ENCODE measurements around the gene OCA2.

Gene OCA2

DNA sequence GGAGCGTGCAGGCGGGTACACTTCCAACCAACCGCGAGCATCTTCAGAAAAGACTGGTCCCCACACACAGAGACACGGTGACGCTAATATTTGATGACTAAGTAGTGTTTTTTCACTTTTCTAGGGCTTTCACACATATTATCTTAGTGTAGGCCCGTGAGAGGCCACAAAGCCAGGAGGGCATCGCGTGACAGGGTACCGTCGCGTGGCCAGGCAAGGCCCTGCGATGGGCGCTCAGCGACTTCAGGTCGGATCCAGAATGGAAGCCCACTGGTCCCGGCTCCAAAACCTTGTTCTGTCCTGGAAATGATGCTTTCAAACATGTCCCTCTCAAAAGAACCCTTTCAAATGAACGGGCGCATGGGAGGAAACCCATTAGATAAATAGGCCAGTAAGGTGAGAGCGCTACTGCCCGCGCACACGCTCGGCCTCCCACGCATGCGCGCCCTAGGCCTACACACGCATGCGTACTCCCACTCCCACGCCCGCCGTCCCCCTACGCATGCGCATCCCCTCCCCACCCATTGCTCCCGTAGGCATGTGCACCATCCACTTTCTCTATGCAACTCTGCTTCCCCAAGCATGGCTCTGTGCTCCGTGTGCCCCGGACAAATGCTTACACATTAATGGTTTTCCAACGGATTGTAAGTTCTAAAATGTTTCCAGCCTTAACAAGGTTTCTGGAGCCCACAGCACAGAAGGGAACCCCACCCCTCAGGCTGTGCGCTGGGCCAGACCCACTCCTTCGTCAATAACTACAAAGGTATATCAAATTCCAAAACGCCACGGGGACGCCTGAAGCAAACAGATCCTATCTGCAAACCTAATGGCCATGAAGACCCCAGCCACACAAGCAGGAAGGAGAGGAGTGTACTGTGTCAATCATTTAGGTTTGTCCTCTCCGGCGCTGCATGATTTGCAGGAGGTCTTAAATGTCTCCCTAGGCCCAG is 72.1 kb downstream of the OCA2 start:
- H3K4me1 ChIP-seq (ENCODE audit: insufficient read depth, low read length), result no peaks in the 10 kb centered on the region
- H3K36me3 ChIP-seq (ENCODE audit: insufficient read depth, low read length), result no peaks in the 10 kb centered on the region
- H3K4me3 ChIP-seq (ENCODE audit: low read length), result no peak overlapping the region
- H2AFZ ChIP-seq (ENCODE audit: low read depth, low read length), result no peak overlapping the region
- no peaks in the 10 kb centered on the region for H3K9me3 ChIP-seq (ENCODE audit: low read length)
- H3K27me3 ChIP-seq (ENCODE audit: insufficient read depth, low read length), result peaks cover 7% of the 10 kb centered on the region

DNA sequence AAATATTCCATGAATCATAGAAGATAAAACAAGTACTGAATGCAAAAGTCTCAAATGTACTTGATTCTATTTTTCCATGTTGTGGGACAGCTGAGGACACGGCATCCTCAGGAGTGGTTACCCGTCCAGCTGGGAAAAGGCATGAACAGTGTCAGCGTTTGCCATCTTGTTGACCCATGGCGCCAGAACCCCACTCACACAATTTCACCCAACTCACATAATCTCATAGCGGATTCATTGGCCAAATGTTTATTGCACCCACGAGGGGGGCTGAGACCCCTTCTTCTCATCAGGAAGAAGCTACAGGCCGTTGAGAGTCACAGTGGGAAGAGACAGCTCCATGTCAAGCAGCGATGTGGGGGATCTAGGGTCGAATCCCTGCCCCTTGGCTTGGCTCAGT is 72.9 kb downstream of the OCA2 start:
- Histone ChIP-seq H3K36me3 (ENCODE audit: insufficient read depth, low read length) (no peaks in the 10 kb centered on the region), H3K9me3 (ENCODE audit: low read length) (no peaks in the 10 kb centered on the region), H2AFZ (ENCODE audit: low read depth, low read length) (no peak overlapping the region), H3K4me3 (ENCODE audit: low read length) (no peak overlapping the region), H3K27me3 (ENCODE audit: insufficient read depth, low read length) (peaks cover 7% of the 10 kb centered on the region), H3K4me1 (ENCODE audit: insufficient read depth, low read length) (no peaks in the 10 kb centered on the region)

DNA sequence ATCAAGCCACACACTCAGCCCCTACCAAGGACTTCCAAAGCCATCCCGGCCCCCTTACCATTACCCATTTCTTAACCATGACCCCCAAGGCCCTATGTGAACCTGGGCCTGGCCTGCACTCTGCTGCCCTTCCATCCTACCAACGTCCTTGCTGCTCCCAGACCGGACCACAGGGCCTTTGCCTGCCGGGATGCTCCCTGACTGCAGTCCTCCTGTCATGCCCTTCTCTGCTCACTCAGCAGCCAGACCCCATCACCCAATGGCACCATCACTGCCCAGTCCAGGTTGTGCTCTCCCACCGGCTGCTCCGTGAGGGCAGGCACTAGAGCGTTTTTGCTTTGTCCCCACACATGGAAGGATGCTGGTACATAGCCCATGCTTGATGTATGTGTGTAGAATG is 73.7 kb downstream of the OCA2 start:
- Histone ChIP-seq H3K27me3 (ENCODE audit: insufficient read depth, low read length) (peaks cover 7% of the 10 kb centered on the region), H3K36me3 (ENCODE audit: insufficient read depth, low read length) (no peaks in the 10 kb centered on the region), H2AFZ (ENCODE audit: low read depth, low read length) (no peak overlapping the region), H3K4me1 (ENCODE audit: insufficient read depth, low read length) (no peaks in the 10 kb centered on the region), H3K9me3 (ENCODE audit: low read length) (no peaks in the 10 kb centered on the region), H3K4me3 (ENCODE audit: low read length) (no peak overlapping the region)

DNA sequence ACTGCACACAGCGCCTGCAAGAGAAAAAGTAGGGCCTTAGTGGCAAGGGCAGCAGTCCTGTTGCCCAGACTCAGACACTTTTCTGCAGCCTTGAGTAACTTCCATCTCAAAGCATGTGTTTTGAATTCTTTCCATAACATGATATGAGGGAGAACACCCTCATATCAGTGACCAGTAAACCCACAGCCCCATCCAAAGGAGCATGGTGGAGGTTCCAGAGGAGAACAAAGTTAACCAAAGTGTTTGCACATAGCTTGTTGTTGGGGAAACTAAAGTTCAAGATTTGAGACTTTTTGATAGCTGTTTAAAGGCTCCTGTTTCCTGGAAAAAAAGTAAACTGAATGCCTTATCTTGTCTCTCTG is 74.2 kb downstream of the OCA2 start:
- Histone ChIP-seq H2AFZ (ENCODE audit: low read depth, low read length) (no peak overlapping the region), H3K9me3 (ENCODE audit: low read length) (no peaks in the 10 kb centered on the region), H3K27me3 (ENCODE audit: insufficient read depth, low read length) (peaks cover 7% of the 10 kb centered on the region), H3K4me3 (ENCODE audit: low read length) (no peak overlapping the region), H3K36me3 (ENCODE audit: insufficient read depth, low read length) (no peaks in the 10 kb centered on the region), H3K4me1 (ENCODE audit: insufficient read depth, low read length) (no peaks in the 10 kb centered on the region)

DNA sequence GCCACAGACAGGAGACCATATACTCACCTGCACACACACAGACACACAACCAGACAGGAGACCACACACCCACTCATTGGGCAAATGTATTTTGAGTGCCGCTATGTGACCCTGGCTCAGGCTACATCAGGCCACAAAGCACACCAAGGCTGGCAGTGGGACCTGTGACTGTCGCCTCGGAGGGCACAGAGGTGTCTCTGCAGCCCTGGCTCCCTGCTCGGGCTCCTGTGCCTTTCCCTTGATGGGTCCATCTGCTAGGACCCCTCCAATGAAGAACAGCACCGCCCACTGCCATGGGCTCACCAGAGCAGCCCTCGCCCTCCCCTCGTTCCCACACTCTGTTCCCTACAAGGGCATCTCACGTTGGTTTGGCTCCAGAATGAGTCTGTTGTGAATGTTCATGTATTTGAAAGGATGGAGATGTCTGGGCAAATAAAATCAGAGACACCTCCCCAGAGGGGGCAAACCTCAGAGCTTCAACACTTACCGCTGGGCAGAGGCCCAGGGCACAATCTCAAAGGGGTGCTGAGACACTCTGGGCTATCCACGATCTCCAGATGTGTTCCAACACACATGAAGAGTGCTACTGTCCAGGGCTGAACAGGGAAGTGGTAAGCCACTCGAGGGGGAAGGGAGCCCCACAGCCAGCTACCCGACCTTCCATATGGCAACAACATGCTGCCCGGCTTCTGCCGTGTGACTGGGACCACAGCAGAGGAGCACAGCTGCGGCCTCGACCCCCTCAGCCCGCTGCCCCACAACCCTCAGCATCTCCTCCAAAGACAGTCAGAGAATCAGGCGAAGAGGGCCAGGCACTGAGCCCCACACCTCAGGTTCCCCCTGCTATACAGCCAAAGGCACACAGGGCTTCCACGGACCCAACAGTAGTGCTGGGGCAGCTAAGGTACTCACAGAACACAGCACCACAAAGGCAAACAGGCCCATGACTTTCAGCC is 74.9 kb downstream of the OCA2 start:
- no peaks in the 10 kb centered on the region for H3K4me1 ChIP-seq (ENCODE audit: insufficient read depth, low read length)
- H3K27me3 ChIP-seq (ENCODE audit: insufficient read depth, low read length), result peaks cover 7% of the 10 kb centered on the region
- H3K4me3 ChIP-seq (ENCODE audit: low read length), result no peak overlapping the region
- H3K9me3 ChIP-seq (ENCODE audit: low read length), result no peaks in the 10 kb centered on the region
- H2AFZ ChIP-seq (ENCODE audit: low read depth, low read length), result no peak overlapping the region
- H3K36me3 ChIP-seq (ENCODE audit: insufficient read depth, low read length), result no peaks in the 10 kb centered on the region

DNA sequence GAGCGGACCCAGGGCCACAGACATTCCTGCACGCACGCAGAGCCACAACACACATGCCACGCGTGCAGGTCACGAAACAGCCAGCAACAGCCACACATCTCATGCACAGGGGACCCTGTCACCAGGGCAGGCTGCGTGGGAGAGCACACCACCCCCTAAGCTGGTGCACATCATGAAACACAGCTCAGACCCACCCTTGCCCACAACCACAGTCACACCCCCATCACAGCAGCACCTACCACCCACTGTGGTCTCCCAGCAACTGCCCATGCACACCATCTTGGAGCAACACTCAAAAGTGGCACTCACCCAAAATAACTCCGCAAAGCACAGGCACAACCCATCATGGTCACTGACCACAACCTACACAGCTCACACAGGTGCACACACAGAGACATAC is 75.7 kb downstream of the OCA2 start:
- Histone ChIP-seq H3K36me3 (ENCODE audit: insufficient read depth, low read length) (no peaks in the 10 kb centered on the region), H2AFZ (ENCODE audit: low read depth, low read length) (no peak overlapping the region), H3K27me3 (ENCODE audit: insufficient read depth, low read length) (peaks cover 7% of the 10 kb centered on the region), H3K9me3 (ENCODE audit: low read length) (no peaks in the 10 kb centered on the region), H3K4me3 (ENCODE audit: low read length) (no peak overlapping the region), H3K4me1 (ENCODE audit: insufficient read depth, low read length) (no peaks in the 10 kb centered on the region)

DNA sequence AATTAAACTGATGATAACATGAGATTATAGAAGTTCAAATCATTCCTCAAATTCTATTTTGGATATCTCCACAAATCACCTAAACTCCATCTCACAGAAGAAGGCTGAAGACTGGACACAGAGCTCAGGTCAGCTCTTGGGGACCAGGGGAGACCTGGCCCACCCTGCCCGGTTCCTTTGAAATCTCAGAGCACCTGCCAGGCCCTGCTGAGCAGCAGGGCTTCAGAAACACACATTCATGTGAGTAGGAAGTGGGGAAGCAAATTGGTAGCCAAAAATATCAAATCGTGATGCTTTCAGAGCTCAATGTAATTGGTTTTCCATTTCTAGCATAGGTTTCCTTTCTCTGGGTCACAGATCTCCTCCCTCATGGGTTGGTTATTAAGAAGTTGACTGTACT is 76.2 kb downstream of the OCA2 start:
- no peak overlapping the region for H3K4me3 ChIP-seq (ENCODE audit: low read length)
- H2AFZ ChIP-seq (ENCODE audit: low read depth, low read length), result no peak overlapping the region
- H3K9me3 ChIP-seq (ENCODE audit: low read length), result no peaks in the 10 kb centered on the region
- no peaks in the 10 kb centered on the region for H3K4me1 ChIP-seq (ENCODE audit: insufficient read depth, low read length)
- H3K36me3 ChIP-seq (ENCODE audit: insufficient read depth, low read length), result no peaks in the 10 kb centered on the region
- H3K27me3 ChIP-seq (ENCODE audit: insufficient read depth, low read length), result peaks cover 7% of the 10 kb centered on the region

DNA sequence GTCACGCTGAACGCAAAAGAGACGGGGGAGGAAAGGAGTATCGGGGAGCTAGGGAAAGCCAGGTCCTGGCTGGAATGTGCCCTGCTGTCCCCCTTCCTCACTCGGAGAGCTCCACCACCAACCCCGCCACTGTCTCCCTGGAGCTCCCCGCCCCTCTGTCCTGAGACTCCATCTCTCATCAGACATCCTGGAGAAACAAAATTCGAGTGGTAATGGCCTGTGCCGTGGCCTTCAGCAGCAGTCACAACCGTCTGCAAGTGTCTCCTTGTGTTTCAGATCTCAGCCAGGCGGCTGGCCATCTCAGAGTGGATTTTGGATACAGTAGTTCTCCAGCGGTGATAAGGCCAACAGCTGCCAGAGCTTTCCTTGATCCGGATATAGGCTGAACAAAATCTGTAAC is 76.9 kb downstream of the OCA2 start:
- H3K4me3 ChIP-seq (ENCODE audit: low read length), result no peak overlapping the region
- no peaks in the 10 kb centered on the region for H3K9me3 ChIP-seq (ENCODE audit: low read length)
- no peak overlapping the region for H2AFZ ChIP-seq (ENCODE audit: low read depth, low read length)
- H3K4me1 ChIP-seq (ENCODE audit: insufficient read depth, low read length), result no peaks in the 10 kb centered on the region
- peaks cover 7% of the 10 kb centered on the region for H3K27me3 ChIP-seq (ENCODE audit: insufficient read depth, low read length)
- no peaks in the 10 kb centered on the region for H3K36me3 ChIP-seq (ENCODE audit: insufficient read depth, low read length)

DNA sequence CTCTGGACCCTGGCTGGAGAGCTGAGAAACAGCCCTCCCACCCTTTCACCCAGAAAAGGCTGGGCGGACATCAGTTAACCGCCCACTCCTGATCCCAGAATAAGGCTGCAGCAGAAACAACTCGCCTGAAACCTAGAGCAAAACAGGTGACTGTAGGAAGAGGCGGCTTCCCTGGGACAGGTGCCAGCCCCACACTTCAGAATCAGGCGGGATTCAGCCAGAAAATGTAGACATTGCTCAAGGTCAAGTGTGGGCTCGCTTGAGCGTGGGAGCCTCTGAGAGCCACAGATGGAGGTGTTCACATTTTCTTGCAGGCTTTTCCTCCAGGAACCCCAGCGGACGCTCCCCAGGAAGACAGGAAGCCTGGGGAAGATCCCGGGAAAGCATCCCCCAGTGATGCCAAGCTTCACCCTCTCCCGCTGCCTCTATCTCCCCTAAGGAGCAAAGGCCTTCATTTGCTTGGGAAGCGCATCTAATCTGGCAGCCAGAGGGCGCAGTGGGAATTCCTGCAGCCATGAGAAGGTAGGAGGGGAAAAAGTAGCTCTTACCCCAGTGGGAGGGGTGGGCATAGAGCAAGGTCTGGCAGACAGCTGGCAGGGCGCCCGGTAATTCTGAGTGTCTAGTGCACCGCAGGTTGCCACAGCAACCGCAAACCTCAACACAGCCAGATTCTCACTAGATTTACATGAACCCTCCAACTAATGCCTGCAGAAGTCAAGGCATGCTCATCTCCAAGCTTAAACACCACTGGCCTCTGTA is 77.7 kb downstream of the OCA2 start:
- Histone ChIP-seq H3K4me1 (ENCODE audit: insufficient read depth, low read length) (no peaks in the 10 kb centered on the region), H3K27me3 (ENCODE audit: insufficient read depth, low read length) (peaks cover 7% of the 10 kb centered on the region), H2AFZ (ENCODE audit: low read depth, low read length) (no peak overlapping the region), H3K36me3 (ENCODE audit: insufficient read depth, low read length) (no peaks in the 10 kb centered on the region), H3K4me3 (ENCODE audit: low read length) (no peak overlapping the region), H3K9me3 (ENCODE audit: low read length) (no peaks in the 10 kb centered on the region)

DNA sequence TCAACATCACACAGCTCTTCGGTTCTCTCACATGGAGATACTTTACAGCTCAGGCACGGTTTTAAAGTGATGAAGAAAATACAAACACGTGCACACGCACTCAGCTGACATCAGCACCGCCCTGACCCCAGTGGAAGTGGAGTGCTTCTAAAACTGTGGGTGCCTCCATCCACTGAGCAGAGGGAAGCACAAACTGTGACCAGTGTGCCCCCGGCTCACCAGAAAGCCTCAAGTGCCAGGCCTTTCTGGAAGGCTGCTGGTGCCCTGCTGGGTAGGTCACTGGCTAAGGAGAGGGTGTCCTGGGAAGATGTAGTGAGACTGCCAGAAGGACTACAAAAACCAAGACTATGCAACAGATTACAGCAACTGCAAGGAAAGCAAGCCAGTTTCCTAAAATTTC is 78.5 kb downstream of the OCA2 start:
- no peaks in the 10 kb centered on the region for H3K36me3 ChIP-seq (ENCODE audit: insufficient read depth, low read length)
- H2AFZ ChIP-seq (ENCODE audit: low read depth, low read length), result no peak overlapping the region
- no peaks in the 10 kb centered on the region for H3K4me1 ChIP-seq (ENCODE audit: insufficient read depth, low read length)
- no peaks in the 10 kb centered on the region for H3K9me3 ChIP-seq (ENCODE audit: low read length)
- H3K27me3 ChIP-seq (ENCODE audit: insufficient read depth, low read length), result peaks cover 4% of the 10 kb centered on the region
- no peak overlapping the region for H3K4me3 ChIP-seq (ENCODE audit: low read length)

DNA sequence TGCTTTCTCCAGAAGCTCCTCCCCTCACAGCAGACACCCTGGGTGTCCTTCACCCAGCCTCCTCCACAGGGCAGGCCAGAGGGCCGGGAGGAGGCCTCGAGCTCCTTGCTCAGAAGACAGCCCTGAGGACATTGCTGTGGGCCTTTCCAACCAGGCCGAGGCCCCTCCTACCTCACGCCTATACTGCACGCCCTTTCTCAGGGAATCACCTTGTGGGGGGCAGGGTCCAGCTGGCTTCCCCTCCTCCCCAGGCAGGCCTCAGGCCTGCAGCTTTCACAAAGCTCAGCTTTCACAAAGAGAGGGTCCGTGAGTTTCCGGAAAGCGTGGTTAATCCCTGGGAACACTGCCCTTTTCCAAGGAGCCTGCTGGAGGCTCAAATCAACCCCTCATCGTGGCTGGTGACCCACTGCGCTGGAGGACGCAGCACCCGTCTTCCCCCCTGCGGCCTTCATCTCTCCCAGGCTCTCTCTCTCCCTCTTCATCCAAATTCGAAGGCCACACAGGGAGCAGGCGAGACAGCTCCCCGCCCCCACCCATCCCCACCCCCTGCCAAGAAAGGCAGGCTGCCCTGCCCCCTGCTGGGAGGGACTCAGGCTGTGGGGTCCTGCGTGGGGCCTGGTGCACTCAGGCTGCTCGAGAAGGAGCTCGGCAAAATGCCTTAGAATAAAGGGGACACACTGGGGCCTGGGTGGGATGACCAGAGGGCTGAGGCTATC is 79.4 kb downstream of the OCA2 start:
- Histone ChIP-seq H3K4me3 (ENCODE audit: low read length) (no peak overlapping the region), H3K4me1 (ENCODE audit: insufficient read depth, low read length) (no peaks in the 10 kb centered on the region), H3K27me3 (ENCODE audit: insufficient read depth, low read length) (peaks cover 4% of the 10 kb centered on the region)

DNA sequence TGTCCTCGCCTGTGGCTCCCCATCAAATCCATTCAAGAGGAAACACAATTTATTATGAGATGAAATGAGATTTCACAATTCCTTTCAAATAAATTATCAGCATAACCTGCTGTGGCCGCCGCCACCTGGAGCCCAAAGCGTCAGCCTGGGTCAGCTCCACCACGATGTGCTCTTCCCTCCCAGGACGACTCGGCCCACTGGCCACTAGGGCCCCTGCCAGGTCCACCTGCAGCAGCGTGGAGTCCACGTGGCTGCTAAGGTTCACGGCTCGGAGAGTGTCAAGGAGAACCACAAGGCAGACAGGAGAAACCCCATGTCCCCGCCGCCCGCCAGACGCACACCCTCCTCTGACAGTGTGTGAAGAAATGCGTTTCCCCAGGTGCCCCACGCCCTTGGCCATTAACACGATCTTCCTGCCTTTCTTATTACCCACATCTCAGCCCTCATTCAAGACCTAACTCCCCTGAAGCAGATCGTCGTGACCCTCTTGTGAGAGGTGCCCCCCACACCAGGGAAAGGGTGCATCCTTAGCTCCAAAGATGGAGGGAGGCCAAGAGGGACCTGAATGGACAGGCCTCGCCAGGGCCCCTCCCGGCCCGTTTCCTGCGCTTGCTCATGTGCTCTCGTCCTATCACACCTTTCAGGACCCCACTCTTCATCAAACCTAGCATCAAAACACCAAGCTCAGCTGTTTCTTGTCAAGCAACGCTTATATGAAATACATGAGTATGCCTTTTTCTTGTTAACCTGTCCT is 80.6 kb downstream of the OCA2 start:
- Histone ChIP-seq H3K4me3 (ENCODE audit: low read length) (no peak overlapping the region), H3K36me3 (ENCODE audit: insufficient read depth, low read length) (no peaks in the 10 kb centered on the region), H3K9me3 (ENCODE audit: low read length) (no peaks in the 10 kb centered on the region), H3K4me1 (ENCODE audit: insufficient read depth, low read length) (no peaks in the 10 kb centered on the region), H2AFZ (ENCODE audit: low read depth, low read length) (no peak overlapping the region), H3K27me3 (ENCODE audit: insufficient read depth, low read length) (no peaks in the 10 kb centered on the region)

More for the DNA sequence above, 79.4 kb downstream of the OCA2 start:
- H3K36me3 ChIP-seq (ENCODE audit: insufficient read depth, low read length), result no peaks in the 10 kb centered on the region
- H3K9me3 ChIP-seq (ENCODE audit: low read length), result no peaks in the 10 kb centered on the region
- H2AFZ ChIP-seq (ENCODE audit: low read depth, low read length), result no peak overlapping the region

Measured in neuron (in vitro differentiated cells).